ENCODE measurements around the gene PIP4K2C. TPM values are rescaled to one million over a fixed set of nuclear protein-coding genes. Genes with fewer than 3 reads are reported as not detected.
A peak's percentile ranks its signal among the peaks of the same experiment; 100 is the strongest.

The PIP4K2C gene
- total RNA-seq, 1 donor from 2014 or later = 46.3 TPM

DNA sequence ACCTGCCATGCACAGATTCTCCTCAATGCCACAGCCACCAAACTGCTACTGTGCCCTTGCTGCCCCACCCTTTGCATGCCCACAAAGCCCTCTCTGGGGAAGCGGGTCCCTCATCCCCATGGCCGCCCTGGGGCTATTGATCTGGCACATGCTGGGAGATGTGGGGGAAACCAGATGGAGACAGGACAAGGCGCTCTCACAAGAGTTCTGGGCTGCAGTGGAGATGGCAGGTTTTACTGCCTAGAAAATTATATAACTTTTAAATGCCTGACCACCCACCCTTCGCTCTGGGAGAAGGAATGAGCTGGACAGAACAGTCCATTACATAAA is 10.6 kb upstream of the PIP4K2C start:
- TF ChIP-seq, protein P1, sequence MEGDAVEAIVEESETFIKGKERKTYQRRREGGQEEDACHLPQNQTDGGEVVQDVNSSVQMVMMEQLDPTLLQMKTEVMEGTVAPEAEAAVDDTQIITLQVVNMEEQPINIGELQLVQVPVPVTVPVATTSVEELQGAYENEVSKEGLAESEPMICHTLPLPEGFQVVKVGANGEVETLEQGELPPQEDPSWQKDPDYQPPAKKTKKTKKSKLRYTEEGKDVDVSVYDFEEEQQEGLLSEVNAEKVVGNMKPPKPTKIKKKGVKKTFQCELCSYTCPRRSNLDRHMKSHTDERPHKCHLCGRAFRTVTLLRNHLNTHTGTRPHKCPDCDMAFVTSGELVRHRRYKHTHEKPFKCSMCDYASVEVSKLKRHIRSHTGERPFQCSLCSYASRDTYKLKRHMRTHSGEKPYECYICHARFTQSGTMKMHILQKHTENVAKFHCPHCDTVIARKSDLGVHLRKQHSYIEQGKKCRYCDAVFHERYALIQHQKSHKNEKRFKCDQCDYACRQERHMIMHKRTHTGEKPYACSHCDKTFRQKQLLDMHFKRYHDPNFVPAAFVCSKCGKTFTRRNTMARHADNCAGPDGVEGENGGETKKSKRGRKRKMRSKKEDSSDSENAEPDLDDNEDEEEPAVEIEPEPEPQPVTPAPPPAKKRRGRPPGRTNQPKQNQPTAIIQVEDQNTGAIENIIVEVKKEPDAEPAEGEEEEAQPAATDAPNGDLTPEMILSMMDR (IDR thresholded peaks at IDR 0.05; ENCODE audit: insufficient read depth, low read length, severe bottlenecking) = no peak
- peaks cover 2% of the 10 kb centered on the region for H3K27me3 ChIP-seq (ENCODE audit: control insufficient read depth, insufficient read depth, low read length)
- no peak for FAIRE-seq

DNA sequence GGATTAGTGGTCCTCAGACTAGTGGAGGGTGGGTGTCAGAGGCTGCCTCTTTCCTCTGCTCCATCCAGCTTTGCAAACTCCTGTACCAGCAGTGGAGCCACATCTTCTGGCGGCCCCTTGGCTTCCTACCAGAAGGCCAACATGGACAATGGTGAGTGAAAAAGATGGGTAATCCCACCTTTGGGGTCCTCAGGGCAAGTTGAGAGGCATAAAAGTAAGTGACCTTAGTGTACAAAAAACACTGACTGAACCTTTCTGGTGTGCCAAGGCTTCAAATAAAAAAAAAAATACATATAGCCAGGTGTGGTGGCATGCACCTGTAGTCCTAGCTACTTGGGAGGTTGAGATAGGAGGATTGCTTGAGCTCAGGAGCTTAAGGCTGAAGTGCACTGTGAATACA is 9.2 kb upstream of the PIP4K2C start:
- Histone ChIP-seq H3K27me3 (ENCODE audit: control insufficient read depth, insufficient read depth, low read length) (peaks cover 4% of the 10 kb centered on the region), H3K4me3 (ENCODE audit: low read depth, low read length) (no peak overlapping the region), H3K36me3 (ENCODE audit: control insufficient read depth, insufficient read depth, low read length) (no peaks in the 10 kb centered on the region)
- FAIRE-seq (no peak), DNase-seq (ENCODE audit: low read depth) (no peak)
- TF ChIP-seq, protein P1 (IDR thresholded peaks at IDR 0.05; ENCODE audit: insufficient read depth, low read length, severe bottlenecking) = no peak

More for the DNA sequence above, 10.6 kb upstream of the PIP4K2C start:
- Histone ChIP-seq H3K36me3 (ENCODE audit: control insufficient read depth, insufficient read depth, low read length) (no peaks in the 10 kb centered on the region), H3K4me3 (ENCODE audit: low read depth, low read length) (no peak overlapping the region)
- DNase-seq (ENCODE audit: low read depth) = no peak

DNA sequence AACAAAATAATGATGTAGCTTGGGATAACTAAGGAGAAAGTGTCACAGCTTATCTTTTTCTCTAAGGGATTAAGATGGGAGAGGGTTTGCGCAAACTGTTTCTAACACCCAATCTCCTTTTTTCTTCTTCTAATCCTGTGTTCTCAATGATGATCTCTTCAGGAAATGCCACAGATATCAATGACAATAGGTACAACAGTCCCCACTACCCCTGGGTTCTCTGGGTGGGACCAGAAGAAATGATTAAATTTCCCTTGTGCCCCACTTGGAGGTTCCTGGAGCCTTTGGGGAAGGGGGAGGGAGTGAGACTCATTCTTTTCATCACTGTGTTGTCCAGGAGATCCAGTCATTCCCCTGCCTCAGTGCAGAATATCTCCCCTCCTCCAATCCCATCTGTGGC is 8.6 kb upstream of the PIP4K2C start:
- TF ChIP-seq, protein P1 (IDR thresholded peaks at IDR 0.05; ENCODE audit: insufficient read depth, low read length, severe bottlenecking) = no peak
- Histone ChIP-seq H3K36me3 (ENCODE audit: control insufficient read depth, insufficient read depth, low read length) (no peaks in the 10 kb centered on the region), H3K27me3 (ENCODE audit: control insufficient read depth, insufficient read depth, low read length) (peaks cover 4% of the 10 kb centered on the region), H3K4me3 (ENCODE audit: low read depth, low read length) (no peak overlapping the region)
- FAIRE-seq (no peak), DNase-seq (ENCODE audit: low read depth) (no peak)

DNA sequence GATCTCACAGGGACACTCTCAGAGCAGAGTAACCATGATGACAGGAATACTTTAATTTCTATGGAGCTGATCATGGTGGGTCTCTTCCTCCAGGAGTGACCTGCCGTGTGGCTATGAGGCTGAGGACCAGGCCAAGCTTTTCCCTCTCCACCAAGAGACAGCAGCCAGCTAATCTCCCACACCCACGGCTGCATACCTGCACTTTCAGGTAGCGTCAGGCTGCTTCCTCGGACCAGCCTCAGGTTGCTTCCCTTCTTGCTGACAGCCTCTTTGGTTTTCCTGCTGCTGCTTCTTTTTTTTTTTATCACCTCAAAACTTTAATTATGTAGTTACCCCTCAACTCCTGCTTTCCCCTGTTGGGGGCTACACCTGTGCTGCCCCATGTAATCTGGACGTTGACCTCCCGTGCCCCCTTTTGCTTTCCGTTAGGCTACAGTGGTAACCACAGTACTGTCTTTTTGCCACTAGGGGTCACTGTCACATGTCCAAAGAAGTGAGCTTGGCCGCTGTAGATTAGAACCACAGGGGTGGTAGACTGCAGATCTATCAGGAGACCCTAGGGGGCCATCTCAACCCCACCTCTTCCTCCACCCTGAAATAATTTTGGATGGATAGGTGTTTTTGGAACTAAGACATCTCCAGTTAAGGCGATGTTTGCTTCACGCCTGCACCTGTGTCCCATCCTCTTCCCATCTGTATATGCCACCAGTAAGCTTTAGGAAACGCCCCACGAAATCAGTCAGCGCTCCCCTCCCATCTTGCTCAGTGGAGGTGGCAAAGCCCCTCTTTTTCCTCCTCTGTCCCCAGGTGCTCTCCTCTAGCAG is 7.8 kb upstream of the PIP4K2C start:
- Histone ChIP-seq H3K4me3 (ENCODE audit: low read depth, low read length) (no peak overlapping the region), H3K27me3 (ENCODE audit: control insufficient read depth, insufficient read depth, low read length) (peaks cover 4% of the 10 kb centered on the region), H3K36me3 (ENCODE audit: control insufficient read depth, insufficient read depth, low read length) (no peaks in the 10 kb centered on the region)
- TF ChIP-seq, protein P1 (IDR thresholded peaks at IDR 0.05; ENCODE audit: insufficient read depth, low read length, severe bottlenecking) = peak; percentile 88
- DNase-seq (ENCODE audit: low read depth) (peak; percentile 66), FAIRE-seq (no peak)

DNA sequence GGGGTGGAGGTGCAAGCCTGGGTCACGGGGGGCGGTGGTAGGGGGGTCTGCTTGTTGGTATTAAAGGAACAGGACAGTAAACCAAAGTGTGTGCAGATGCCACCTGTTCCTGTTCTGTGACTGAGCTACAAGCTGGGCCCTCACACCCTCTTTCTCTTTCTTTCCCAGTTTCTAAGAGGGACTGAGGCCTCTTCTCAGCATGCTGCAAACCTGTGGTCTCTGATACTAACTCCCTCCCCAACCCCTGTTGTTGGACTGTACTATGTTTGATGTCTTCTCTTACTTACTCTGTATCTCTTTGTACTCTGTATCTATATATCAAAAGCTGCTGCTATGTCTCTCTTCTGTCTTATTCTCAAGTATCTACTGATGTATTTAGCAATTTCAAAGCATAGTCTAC is 6.9 kb upstream of the PIP4K2C start:
- DNase-seq (ENCODE audit: low read depth) (no peak), FAIRE-seq (no peak)
- Histone ChIP-seq H3K27me3 (ENCODE audit: control insufficient read depth, insufficient read depth, low read length) (peaks cover 4% of the 10 kb centered on the region), H3K36me3 (ENCODE audit: control insufficient read depth, insufficient read depth, low read length) (no peaks in the 10 kb centered on the region), H3K4me3 (ENCODE audit: low read depth, low read length) (no peak overlapping the region)
- TF ChIP-seq, protein P1 (IDR thresholded peaks at IDR 0.05; ENCODE audit: insufficient read depth, low read length, severe bottlenecking) = no peak

DNA sequence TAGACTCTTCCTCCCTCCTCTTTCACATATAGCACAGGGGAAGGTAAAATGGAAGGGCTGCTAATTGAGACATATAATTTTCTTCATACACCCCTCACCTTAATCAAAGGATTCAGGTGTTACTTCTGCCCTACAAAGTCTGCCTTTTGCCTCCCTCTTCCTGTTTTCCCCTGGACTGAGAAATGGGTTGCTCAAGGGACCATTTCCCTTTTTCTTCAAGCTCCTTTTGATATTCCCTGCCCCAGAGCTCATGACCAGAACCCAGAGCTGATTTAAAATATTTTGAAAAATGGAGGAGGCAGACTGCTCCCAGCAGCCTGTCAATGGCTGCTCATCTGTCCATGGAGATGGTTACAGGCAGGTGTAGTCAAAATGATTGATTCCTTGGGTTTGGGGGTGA is 6.3 kb upstream of the PIP4K2C start:
- DNase-seq (ENCODE audit: low read depth) (no peak), FAIRE-seq (no peak)
- H3K27me3 ChIP-seq (ENCODE audit: control insufficient read depth, insufficient read depth, low read length) = peaks cover 4% of the 10 kb centered on the region
- no peak overlapping the region for H3K4me3 ChIP-seq (ENCODE audit: low read depth, low read length)
- TF ChIP-seq, protein P1 (IDR thresholded peaks at IDR 0.05; ENCODE audit: insufficient read depth, low read length, severe bottlenecking) = no peak
- no peaks in the 10 kb centered on the region for H3K36me3 ChIP-seq (ENCODE audit: control insufficient read depth, insufficient read depth, low read length)

Measured in bronchial epithelial cell (primary cell).